ENCODE measurements around the gene ZBTB16. TPM values are rescaled to one million over a fixed set of nuclear protein-coding genes. Genes with fewer than 3 reads are reported as not detected.

The ZBTB16 gene
- total and polyA plus RNA-seq, 2 of the 4 experiments (the other 2 are of a cell fraction), result not detected

DNA sequence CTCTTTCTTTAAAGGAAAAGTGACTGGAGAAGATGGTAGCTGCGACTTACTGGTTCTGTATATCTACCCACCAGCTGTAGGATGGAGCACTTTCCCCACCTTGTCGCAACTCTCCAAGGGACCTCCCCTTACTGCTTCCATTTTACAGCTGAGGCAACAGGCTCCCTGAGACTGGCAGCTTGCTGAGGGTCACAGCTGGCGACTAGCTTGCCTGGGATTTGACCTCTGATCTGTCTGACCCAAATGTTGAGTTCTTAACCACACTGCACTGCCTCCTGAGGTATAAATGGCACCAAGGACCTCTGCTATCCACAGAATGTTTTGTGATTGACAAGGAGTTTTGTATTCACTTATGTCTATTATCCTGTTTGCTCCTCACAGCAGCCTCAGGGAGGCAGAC is 121.7 kb downstream of the ZBTB16 start:
- Histone ChIP-seq H3K9me1 (ENCODE audit: insufficient read depth, low read length) (no peaks in the 10 kb centered on the region), H3K14ac (replicated peaks; ENCODE audit: low read depth, low read length) (no peak overlapping the region), H3K23ac (ENCODE audit: low read depth, low read length) (no peak overlapping the region), H3K27ac (ENCODE audit: insufficient read depth, low read length) (no peak overlapping the region), H3K27me3 (ENCODE audit: control insufficient read depth, insufficient read depth, low read length) (peaks cover 51% of the 10 kb centered on the region), H3K4me2 (ENCODE audit: low read depth, low read length) (no peak overlapping the region), H3K9me3 (ENCODE audit: control insufficient read depth, insufficient read depth, low read length) (no peaks in the 10 kb centered on the region), H4K20me1 (ENCODE audit: insufficient read depth, low read length) (no peaks in the 10 kb centered on the region), H4K91ac (ENCODE audit: insufficient read depth, low read depth, low read length) (no peak overlapping the region), H2AK9ac (replicated peaks; ENCODE audit: low read depth, low read length, poor library complexity) (no peak overlapping the region), H3K79me1 (ENCODE audit: low read depth in 1 of 2, low read length in 2 of 2) (no peaks in the 10 kb centered on the region), H3K4ac (ENCODE audit: low read depth, low read length) (no peak overlapping the region), H3K36me3 (ENCODE audit: control insufficient read depth, insufficient read depth, low read length) (no peaks in the 10 kb centered on the region), H2BK15ac (ENCODE audit: low read depth, low read length) (no peak overlapping the region), H2AFZ (replicated peaks; ENCODE audit: low read length, poor library complexity) (no peak overlapping the region), H2BK5ac (ENCODE audit: low read depth, low read length, poor library complexity, severe bottlenecking) (no peak overlapping the region), H3K9ac (ENCODE audit: low read depth, low read length) (no peak overlapping the region), H3K4me3 (ENCODE audit: insufficient read depth, low read depth, low read length) (no peak overlapping the region), H4K5ac (ENCODE audit: low read depth, low read length) (no peak overlapping the region), H2AK5ac (ENCODE audit: low read depth, low read length) (no peak overlapping the region), H2BK120ac (ENCODE audit: low read depth, low read length) (no peak overlapping the region), H3K56ac (ENCODE audit: extremely low read depth, insufficient read depth, low read length) (no peak overlapping the region), H2BK20ac (ENCODE audit: low read depth, low read length) (no peak overlapping the region), H4K8ac (ENCODE audit: low read depth in 2 of 2, low read length in 2 of 2) (no peak overlapping the region), H3K18ac (ENCODE audit: low read depth, low read length) (no peak overlapping the region), H3K4me1 (ENCODE audit: control insufficient read depth, insufficient read depth, low read length) (no peaks in the 10 kb centered on the region; the same call in 1 of the 2 replicates)
- dilution Hi-C loops (cut with HindIII; ENCODE audit: low sequenced_read_pairs, unreplicated experiment), result no loop called here
- no peak for DNase-seq
- POLR2A ChIA-PET (ENCODE audit: unreplicated experiment), result no interaction called here
- BruUV-seq (replicated peaks), result no TSS peak
- intact Hi-C loops (cut with micrococcal nuclease), result no loop called here
- CTCF ChIA-PET, result interaction anchor here (1.0 kb wide), 1 partner anchor 11 kb away, joined by 3 read pairs; no protein-coding TSS in a partner anchor
- TF ChIP-seq CHD1 (IDR thresholded peaks at IDR 0.05; ENCODE audit: low read depth, low read length), result no peak
- TF ChIP-seq, protein P1, sequence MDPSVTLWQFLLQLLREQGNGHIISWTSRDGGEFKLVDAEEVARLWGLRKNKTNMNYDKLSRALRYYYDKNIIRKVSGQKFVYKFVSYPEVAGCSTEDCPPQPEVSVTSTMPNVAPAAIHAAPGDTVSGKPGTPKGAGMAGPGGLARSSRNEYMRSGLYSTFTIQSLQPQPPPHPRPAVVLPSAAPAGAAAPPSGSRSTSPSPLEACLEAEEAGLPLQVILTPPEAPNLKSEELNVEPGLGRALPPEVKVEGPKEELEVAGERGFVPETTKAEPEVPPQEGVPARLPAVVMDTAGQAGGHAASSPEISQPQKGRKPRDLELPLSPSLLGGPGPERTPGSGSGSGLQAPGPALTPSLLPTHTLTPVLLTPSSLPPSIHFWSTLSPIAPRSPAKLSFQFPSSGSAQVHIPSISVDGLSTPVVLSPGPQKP (IDR thresholded peaks at IDR 0.05; ENCODE audit: borderline replicate concordance, low read depth, low read length), result no peak
- no peak for TF ChIP-seq SMC3 (IDR thresholded peaks at IDR 0.05; ENCODE audit: low read depth, low read length)
- TF ChIP-seq, protein P2, sequence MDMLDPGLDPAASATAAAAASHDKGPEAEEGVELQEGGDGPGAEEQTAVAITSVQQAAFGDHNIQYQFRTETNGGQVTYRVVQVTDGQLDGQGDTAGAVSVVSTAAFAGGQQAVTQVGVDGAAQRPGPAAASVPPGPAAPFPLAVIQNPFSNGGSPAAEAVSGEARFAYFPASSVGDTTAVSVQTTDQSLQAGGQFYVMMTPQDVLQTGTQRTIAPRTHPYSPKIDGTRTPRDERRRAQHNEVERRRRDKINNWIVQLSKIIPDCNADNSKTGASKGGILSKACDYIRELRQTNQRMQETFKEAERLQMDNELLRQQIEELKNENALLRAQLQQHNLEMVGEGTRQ (IDR thresholded peaks at IDR 0.05; ENCODE audit: low read depth, low read length), result no peak
- no peak for TF ChIP-seq POLR2A (IDR thresholded peaks at IDR 0.05; ENCODE audit: low read depth, low read length)
- TF ChIP-seq NFE2L2 (IDR thresholded peaks at IDR 0.05; ENCODE audit: low read depth, low read length), result no peak
- no peak for TF ChIP-seq RFX5 (IDR thresholded peaks at IDR 0.05; ENCODE audit: low read depth, low read length)
- TF ChIP-seq FOS (IDR thresholded peaks at IDR 0.05; ENCODE audit: low read depth, low read length), result no peak
- TF ChIP-seq MXI1 (IDR thresholded peaks at IDR 0.05; ENCODE audit: borderline replicate concordance, low read depth, low read length), result no peak
- TF ChIP-seq, protein P3, sequence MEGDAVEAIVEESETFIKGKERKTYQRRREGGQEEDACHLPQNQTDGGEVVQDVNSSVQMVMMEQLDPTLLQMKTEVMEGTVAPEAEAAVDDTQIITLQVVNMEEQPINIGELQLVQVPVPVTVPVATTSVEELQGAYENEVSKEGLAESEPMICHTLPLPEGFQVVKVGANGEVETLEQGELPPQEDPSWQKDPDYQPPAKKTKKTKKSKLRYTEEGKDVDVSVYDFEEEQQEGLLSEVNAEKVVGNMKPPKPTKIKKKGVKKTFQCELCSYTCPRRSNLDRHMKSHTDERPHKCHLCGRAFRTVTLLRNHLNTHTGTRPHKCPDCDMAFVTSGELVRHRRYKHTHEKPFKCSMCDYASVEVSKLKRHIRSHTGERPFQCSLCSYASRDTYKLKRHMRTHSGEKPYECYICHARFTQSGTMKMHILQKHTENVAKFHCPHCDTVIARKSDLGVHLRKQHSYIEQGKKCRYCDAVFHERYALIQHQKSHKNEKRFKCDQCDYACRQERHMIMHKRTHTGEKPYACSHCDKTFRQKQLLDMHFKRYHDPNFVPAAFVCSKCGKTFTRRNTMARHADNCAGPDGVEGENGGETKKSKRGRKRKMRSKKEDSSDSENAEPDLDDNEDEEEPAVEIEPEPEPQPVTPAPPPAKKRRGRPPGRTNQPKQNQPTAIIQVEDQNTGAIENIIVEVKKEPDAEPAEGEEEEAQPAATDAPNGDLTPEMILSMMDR (conservative IDR thresholded peaks at IDR 0.05; ENCODE audit: low read depth, low read length), result no peak
- TF ChIP-seq BHLHE40 (IDR thresholded peaks at IDR 0.05; ENCODE audit: low read depth, low read length), result no peak
- no peak for TF ChIP-seq MAZ (IDR thresholded peaks at IDR 0.05; ENCODE audit: borderline replicate concordance, low read depth, low read length)
- no peak for TF ChIP-seq MAFK (IDR thresholded peaks at IDR 0.05; ENCODE audit: low read depth, low read length)
- TF ChIP-seq RCOR1 (IDR thresholded peaks at IDR 0.05; ENCODE audit: insufficient replicate concordance, low read length), result no peak
- ATAC-seq (ENCODE audit: low read depth), result no peak
- in situ Hi-C loops (cut with MboI; ENCODE audit: low sequenced_read_pairs), result no loop called here
- WGBS, 2 experiments (ENCODE audit: extremely low coverage in 2 of 2, insufficient read length in 1 of 2), result 60% methylated on average over 1 of the region's 3 CpGs; no CpG with 5 or more reads in 1 of the 2 experiments

All from IMR-90 (cell line).